ENCODE measurements around the gene TRHDE. TPM values are rescaled to one million over a fixed set of nuclear protein-coding genes. Genes with fewer than 3 reads are reported as not detected.

Gene TRHDE
- total and polyA plus RNA-seq, 7 donors = 0.42 to 10.0 (median 2.9) TPM

DNA sequence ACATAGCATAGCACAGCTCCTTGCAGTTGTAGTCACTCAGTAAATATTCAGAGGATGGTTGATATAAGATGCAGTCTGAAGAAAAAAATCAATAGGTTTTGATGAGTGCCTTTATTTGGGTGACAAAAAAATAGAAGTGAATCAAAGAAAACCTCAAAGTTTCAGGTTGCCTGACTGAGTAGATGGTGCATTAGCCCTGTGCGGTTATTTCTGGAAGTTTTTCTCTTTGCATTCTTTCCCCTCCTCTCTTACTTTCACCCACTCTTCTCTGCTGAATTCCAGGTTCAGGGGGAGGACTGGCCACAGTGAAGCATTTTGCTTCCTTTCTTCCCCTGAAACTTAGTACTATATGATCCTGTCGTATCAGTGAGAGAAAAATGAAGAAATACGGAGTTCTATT, 28.6 kb downstream of the TRHDE start:
- WGBS, 2 donors = 82 to 92% methylated on average over 3 of the region's 3 CpGs
- intact Hi-C loops (cut with DNase I) = no loop called here
- no peak for TF ChIP-seq POLR2A (IDR thresholded peaks at IDR 0.05)
- TF ChIP-seq POLR2AphosphoS5 (IDR thresholded peaks at IDR 0.05) = no peak
- TF ChIP-seq, protein P1, sequence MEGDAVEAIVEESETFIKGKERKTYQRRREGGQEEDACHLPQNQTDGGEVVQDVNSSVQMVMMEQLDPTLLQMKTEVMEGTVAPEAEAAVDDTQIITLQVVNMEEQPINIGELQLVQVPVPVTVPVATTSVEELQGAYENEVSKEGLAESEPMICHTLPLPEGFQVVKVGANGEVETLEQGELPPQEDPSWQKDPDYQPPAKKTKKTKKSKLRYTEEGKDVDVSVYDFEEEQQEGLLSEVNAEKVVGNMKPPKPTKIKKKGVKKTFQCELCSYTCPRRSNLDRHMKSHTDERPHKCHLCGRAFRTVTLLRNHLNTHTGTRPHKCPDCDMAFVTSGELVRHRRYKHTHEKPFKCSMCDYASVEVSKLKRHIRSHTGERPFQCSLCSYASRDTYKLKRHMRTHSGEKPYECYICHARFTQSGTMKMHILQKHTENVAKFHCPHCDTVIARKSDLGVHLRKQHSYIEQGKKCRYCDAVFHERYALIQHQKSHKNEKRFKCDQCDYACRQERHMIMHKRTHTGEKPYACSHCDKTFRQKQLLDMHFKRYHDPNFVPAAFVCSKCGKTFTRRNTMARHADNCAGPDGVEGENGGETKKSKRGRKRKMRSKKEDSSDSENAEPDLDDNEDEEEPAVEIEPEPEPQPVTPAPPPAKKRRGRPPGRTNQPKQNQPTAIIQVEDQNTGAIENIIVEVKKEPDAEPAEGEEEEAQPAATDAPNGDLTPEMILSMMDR (IDR thresholded peaks at IDR 0.05) = no peak
- no peak for TF ChIP-seq EP300 (IDR thresholded peaks at IDR 0.05)

DNA sequence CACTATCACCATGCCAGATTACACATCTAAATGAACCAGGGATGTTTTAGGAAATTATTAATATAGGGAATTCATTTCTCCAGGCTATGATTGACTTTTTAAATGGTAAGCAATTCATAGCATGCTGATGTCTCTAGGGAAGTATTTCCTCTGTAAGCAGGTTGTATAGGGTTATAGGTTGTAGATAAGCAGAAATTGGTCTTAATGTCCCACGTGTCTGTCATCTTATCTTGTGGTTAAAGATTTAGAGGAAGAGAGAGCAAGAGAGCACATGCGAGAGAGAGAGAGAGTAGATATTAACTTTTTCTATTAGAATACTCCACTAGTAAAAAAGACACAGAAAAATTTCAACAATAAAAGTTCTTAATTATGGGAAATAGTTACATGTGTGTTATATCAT, 32.6 kb downstream of the TRHDE start:
- Histone ChIP-seq H3K9me3 (no peaks in the 10 kb centered on the region), H3K36me3 (no peaks in the 10 kb centered on the region)
- 25 to 44% methylated on average over 2 of the region's 2 CpGs for WGBS, 2 donors

More for the DNA sequence above, 28.6 kb downstream of the TRHDE start:
- no peaks in the 10 kb centered on the region for H3K27me3 ChIP-seq
- no peak overlapping the region for H3K27ac ChIP-seq
- H3K9me3 ChIP-seq = no peaks in the 10 kb centered on the region
- H3K4me3 ChIP-seq = no peak overlapping the region
- H3K4me1 ChIP-seq = no peaks in the 10 kb centered on the region
- DNase-seq = no peak
- H3K36me3 ChIP-seq = no peaks in the 10 kb centered on the region

DNA sequence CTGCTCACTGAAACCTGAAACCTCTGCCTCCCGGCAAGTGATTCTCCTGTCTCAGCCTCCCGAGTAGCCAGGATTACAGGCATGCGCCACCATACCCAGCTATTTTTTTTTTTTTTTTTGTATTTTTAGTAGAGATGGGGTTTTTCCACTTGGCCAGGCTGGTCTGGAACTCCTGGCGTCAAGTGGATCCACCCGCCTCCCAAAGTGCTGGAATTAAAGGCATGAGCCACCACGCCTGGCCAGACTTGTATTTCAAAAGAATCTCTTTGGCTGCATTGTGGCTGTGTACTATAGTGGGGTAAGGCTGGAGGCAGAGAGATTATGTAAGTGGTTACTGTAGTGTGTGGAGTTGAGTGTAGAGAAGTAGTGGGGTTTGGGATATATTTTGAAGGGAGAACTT, 35.1 kb downstream of the TRHDE start:
- no peak for DNase-seq
- no peak for TF ChIP-seq POLR2A (IDR thresholded peaks at IDR 0.05)
- TF ChIP-seq, protein P1 (IDR thresholded peaks at IDR 0.05) = no peak
- no peak for TF ChIP-seq EP300 (IDR thresholded peaks at IDR 0.05)
- TF ChIP-seq POLR2AphosphoS5 (IDR thresholded peaks at IDR 0.05) = no peak
- WGBS, 2 donors = 87 to 88% methylated on average over 6 of the region's 6 CpGs
- no peak overlapping the region for H3K4me3 ChIP-seq
- H3K36me3 ChIP-seq = no peaks in the 10 kb centered on the region
- no peaks in the 10 kb centered on the region for H3K27me3 ChIP-seq
- no peaks in the 10 kb centered on the region for H3K9me3 ChIP-seq
- no peak overlapping the region for H3K27ac ChIP-seq
- no peaks in the 10 kb centered on the region for H3K4me1 ChIP-seq
- intact Hi-C loops (cut with DNase I) = no loop called here

More for the DNA sequence above, 32.6 kb downstream of the TRHDE start:
- intact Hi-C loops (cut with DNase I) = no loop called here
- Histone ChIP-seq H3K27me3 (no peaks in the 10 kb centered on the region), H3K4me3 (no peak overlapping the region), H3K4me1 (no peaks in the 10 kb centered on the region), H3K27ac (no peak overlapping the region)
- no peak for DNase-seq
- TF ChIP-seq, protein P1 (IDR thresholded peaks at IDR 0.05) = no peak
- TF ChIP-seq EP300 (IDR thresholded peaks at IDR 0.05) (no peak), POLR2AphosphoS5 (IDR thresholded peaks at IDR 0.05) (no peak), POLR2A (IDR thresholded peaks at IDR 0.05) (no peak)

DNA sequence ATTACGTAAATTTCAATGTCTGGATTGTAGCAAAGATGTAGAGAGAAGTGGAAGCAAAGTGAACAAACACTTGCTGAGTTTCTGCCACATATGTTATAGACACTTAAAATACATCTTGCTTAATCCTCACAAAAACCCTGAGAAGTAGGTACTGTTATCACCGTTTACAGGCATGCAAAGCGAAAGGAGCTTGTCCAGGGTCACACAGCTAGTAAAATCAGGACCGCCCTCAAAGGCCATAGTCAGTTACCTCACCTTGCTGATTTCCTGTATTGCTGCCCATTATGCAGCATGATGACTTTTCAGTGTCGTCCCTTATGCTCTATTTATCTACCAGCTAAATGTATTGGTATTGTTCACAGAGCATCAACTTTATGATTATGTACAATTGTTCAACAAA, 39.8 kb downstream of the TRHDE start:
- no peaks in the 10 kb centered on the region for H3K9me3 ChIP-seq
- WGBS, 2 donors = 47 to 63% methylated on average over 5 of the region's 5 CpGs

More for the DNA sequence above, 39.8 kb downstream of the TRHDE start:
- DNase-seq = no peak
- H3K36me3 ChIP-seq = no peaks in the 10 kb centered on the region
- TF ChIP-seq POLR2A (IDR thresholded peaks at IDR 0.05) = no peak
- no peak for TF ChIP-seq EP300 (IDR thresholded peaks at IDR 0.05)
- no peak for TF ChIP-seq POLR2AphosphoS5 (IDR thresholded peaks at IDR 0.05)
- TF ChIP-seq, protein P1 (IDR thresholded peaks at IDR 0.05) = no peak
- intact Hi-C loops (cut with DNase I) = no loop called here
- no peaks in the 10 kb centered on the region for H3K4me1 ChIP-seq
- H3K4me3 ChIP-seq = no peak overlapping the region
- H3K27me3 ChIP-seq = no peaks in the 10 kb centered on the region
- no peak overlapping the region for H3K27ac ChIP-seq

Data from sigmoid colon (tissue), 7 donors.